Activated CD4-positive, alpha-beta T cell treated with anti-CD3 and anti-CD28 coated beads, Interleukin-2, amount 10 ng/mL, durations not matched to agents 24 days and 14 days (primary cell): ENCODE data around the gene XRCC5. TPM values are rescaled to one million over a fixed set of nuclear protein-coding genes. Genes with fewer than 3 reads are reported as not detected.
A peak's percentile ranks its signal among the peaks of the same experiment; 100 is the strongest.

ENCODE experiments used
- DNase-seq: peaks from one replicate; pipeline ENCODE4 v3.0.0; 2022
- H3K27ac Mint-ChIP-seq: one replicate; pipeline ENCODE4 v1.8.0; 2022; ENCODE audit warnings: mild to moderate bottlenecking, mixed read lengths
- H3K27me3 Mint-ChIP-seq: one replicate; pipeline ENCODE4 v1.8.0; 2022; ENCODE audit warnings: mixed read lengths
- H3K36me3 Mint-ChIP-seq: one replicate; pipeline ENCODE4 v1.8.0; 2022; ENCODE audit warnings: low read depth, mild to moderate bottlenecking, mixed read lengths
- H3K4me1 Mint-ChIP-seq: one replicate; pipeline ENCODE4 v1.8.0; 2021; ENCODE audit warnings: mixed read lengths
- H3K4me3 Mint-ChIP-seq: one replicate; pipeline ENCODE4 v1.8.0; 2022; ENCODE audit warnings: mild to moderate bottlenecking, moderate library complexity, mixed read lengths
- H3K9me3 Mint-ChIP-seq: one replicate; pipeline ENCODE4 v1.8.0; 2021; ENCODE audit warnings: mixed read lengths
- intact Hi-C: fragments of 100-400 bp; cut with micrococcal nuclease; formaldehyde crosslinking; loops from one replicate; pipeline ENCODE4 v1.15.1; 2023
- total RNA-seq: library from RNA; stranded (reverse); gene quantifications from 2 replicates; pipeline ENCODE4 v1.2.3, GENCODE V29; 2022

XRCC5 gene
- 476 and 510 TPM in 2 replicates for total RNA-seq

DNA sequence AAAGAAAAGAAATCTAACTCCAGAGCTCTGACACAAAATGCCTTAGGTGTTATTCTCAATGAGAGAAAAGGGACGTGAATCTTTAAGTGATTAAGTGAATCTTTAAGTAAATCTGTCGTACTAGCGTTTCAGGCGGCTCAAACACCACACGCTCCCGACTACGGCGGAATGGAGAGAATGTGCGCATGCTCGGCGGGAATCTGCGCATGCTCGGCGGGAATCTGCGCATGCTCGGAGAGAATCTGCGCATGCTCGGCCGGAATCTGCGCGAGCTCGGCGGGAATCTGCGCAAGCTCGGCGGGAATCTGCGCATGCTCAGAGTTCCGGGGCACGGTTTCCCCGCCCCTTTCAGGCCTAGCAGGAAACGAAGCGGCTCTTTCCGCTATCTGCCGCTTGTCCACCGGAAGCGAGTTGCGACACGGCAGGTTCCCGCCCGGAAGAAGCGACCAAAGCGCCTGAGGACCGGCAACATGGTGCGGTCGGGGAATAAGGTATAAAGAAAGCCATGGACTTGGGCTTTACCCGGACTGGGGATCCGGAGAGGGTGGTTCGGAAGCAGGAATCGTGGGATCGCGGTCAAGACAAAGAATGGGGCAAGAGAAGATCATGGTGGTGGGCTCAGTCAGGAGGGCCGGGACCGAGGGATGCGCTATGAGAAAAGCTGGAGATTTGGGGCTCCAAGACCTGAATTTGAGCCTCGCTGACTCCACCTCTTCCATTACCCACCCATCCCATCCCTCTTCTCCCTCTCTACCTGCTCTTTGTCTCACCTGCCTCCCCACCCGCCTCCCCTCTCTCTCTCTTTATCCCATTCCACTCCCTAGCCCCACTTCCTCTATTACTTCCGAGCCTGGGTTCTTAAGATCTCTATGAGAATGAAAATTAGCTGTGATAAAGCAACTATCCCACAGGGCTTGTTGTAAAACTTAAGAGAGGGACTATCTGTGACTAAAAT lies at the start of gene XRCC5:
Gene XRCC5, plus strand, starts transcription at position 382 of the 955 bp plus-strand sequence. Its CDS starts 89 bp downstream, at position 471.
- H3K4me3 Mint-ChIP-seq: peak within 1 kb of the TSS; percentile 100
- H3K9me3 Mint-ChIP-seq: no peaks in the 10 kb centered on the region
- intact Hi-C loops: loop anchor here (1.0 to 5.0 kb wide), 6 partner anchors 28 to 797 kb away; partner anchors contain the start of genes ATIC, PECR, RPL37A and SMARCAL1
- DNase-seq: peak; percentile 99
- peaks cover 4% of the 10 kb centered on the region for H3K27me3 Mint-ChIP-seq
- H3K4me1 Mint-ChIP-seq: peaks cover 47% of the 10 kb centered on the region
- H3K36me3 Mint-ChIP-seq: peaks cover 41% of the 10 kb centered on the region
- peak within 1 kb of the TSS; percentile 98 for H3K27ac Mint-ChIP-seq

GRCh38 chr2:216064014-216064630 lies 45.0 kb upstream of the XRCC5 start:
- intact Hi-C loops: loop anchor here (2.0 kb wide), 1 partner anchor 19 kb away; no protein-coding TSS in a partner anchor
- DNase-seq: no peak
- H3K27me3 Mint-ChIP-seq: no peaks in the 10 kb centered on the region
- H3K4me3 Mint-ChIP-seq: no peak overlapping the region
- peaks cover 8% of the 10 kb centered on the region for H3K4me1 Mint-ChIP-seq
- no peaks in the 10 kb centered on the region for H3K9me3 Mint-ChIP-seq
- peak overlapping the region; percentile 11 for H3K27ac Mint-ChIP-seq
- peaks cover 23% of the 10 kb centered on the region for H3K36me3 Mint-ChIP-seq

DNA sequence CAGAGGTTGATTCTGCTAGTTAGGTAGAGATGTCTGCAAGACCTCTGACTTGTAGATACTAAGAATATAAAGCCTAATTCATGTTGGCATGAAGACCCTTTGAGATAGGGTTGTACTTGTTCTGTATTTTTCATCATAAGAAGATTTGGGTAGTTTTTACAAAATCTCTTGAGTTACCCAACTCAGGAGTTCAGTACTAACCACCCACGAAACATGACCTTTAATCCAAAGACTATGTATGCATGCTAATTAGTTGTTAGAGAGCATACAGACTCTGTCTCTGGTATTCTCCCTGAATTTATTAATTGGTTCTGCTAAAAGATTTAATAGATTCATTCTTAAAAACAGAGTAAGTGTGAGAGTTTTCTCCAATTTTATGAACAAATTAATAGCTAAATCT lies 44.5 kb upstream of the XRCC5 start:
- DNase-seq: no peak
- Mint-ChIP-seq H3K27me3 (no peaks in the 10 kb centered on the region), H3K4me3 (no peak overlapping the region), H3K27ac (no peak overlapping the region), H3K9me3 (no peaks in the 10 kb centered on the region), H3K36me3 (peaks cover 21% of the 10 kb centered on the region), H3K4me1 (peaks cover 10% of the 10 kb centered on the region)
- intact Hi-C loops: loop anchor here (2.0 kb wide), 1 partner anchor 18 kb away; no protein-coding TSS in a partner anchor

GRCh38 chr2:216066230-216066629 lies 42.9 kb upstream of the XRCC5 start:
- Mint-ChIP-seq H3K27ac (no peak overlapping the region), H3K4me3 (no peak overlapping the region), H3K9me3 (no peaks in the 10 kb centered on the region), H3K27me3 (no peaks in the 10 kb centered on the region), H3K36me3 (peaks cover 23% of the 10 kb centered on the region), H3K4me1 (peaks cover 8% of the 10 kb centered on the region)
- no peak for DNase-seq
- intact Hi-C loops: no loop called here

GRCh38 chr2:216069028-216069427 lies 40.1 kb upstream of the XRCC5 start:
- Mint-ChIP-seq H3K27me3 (no peaks in the 10 kb centered on the region), H3K4me3 (no peak overlapping the region), H3K27ac (no peak overlapping the region), H3K9me3 (no peaks in the 10 kb centered on the region), H3K4me1 (peaks cover 14% of the 10 kb centered on the region), H3K36me3 (peaks cover 24% of the 10 kb centered on the region)
- intact Hi-C loops: loop anchor here (1.0 kb wide), 1 partner anchor 12 kb away; the partner anchor contains the start of genes PECR and TMEM169
- no peak for DNase-seq

GRCh38 chr2:216070195-216070594 lies 39.0 kb upstream of the XRCC5 start:
- intact Hi-C loops: loop anchor here (5.0 kb wide), 1 partner anchor 37 kb away; the partner anchor contains the start of gene XRCC5
- Mint-ChIP-seq H3K36me3 (peaks cover 21% of the 10 kb centered on the region), H3K4me3 (no peak overlapping the region), H3K27me3 (no peaks in the 10 kb centered on the region), H3K27ac (no peak overlapping the region), H3K9me3 (no peaks in the 10 kb centered on the region), H3K4me1 (peaks cover 22% of the 10 kb centered on the region)
- DNase-seq: no peak

DNA sequence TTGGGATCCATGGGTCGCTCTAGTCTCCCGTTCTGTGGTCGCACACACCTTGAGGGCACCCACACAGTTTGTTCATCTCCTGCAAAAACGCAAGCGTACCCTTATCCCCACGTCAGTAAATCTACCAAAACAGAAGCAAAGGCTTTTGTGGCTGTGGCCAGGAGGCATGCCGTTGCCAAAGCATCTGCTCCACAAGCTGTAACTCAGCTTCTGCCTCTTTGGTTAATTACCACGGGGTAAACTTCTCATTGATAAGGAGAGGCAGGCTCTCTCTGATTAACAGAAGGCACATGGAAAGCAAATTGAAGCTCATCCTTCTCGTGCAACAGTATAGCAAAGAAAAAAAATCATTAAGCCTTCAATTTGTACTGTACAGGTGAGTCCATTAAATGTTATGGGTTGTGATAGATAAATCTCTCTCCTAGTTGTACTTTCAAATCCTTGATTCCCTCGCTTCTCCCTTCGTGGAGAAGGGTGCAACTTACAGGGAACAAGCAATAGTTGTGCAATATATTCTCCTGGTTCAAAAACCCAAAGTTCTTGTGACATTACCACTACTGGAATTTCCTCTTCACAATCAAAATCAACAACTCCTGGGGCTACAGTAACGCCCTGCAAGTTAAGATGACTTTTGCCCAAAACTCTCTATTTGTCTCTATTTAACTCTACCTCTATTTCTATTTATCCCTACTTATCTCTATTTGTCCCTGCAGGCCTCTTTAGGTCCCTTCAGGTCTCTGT lies 37.9 kb upstream of the XRCC5 start:
- peaks cover 26% of the 10 kb centered on the region for H3K4me1 Mint-ChIP-seq
- peaks cover 17% of the 10 kb centered on the region for H3K36me3 Mint-ChIP-seq
- DNase-seq: no peak
- H3K4me3 Mint-ChIP-seq: no peak overlapping the region
- intact Hi-C loops: loop anchor here (5.0 kb wide), 1 partner anchor 36 kb away; the partner anchor contains the start of gene XRCC5
- H3K9me3 Mint-ChIP-seq: no peaks in the 10 kb centered on the region
- no peak overlapping the region for H3K27ac Mint-ChIP-seq
- no peaks in the 10 kb centered on the region for H3K27me3 Mint-ChIP-seq

DNA sequence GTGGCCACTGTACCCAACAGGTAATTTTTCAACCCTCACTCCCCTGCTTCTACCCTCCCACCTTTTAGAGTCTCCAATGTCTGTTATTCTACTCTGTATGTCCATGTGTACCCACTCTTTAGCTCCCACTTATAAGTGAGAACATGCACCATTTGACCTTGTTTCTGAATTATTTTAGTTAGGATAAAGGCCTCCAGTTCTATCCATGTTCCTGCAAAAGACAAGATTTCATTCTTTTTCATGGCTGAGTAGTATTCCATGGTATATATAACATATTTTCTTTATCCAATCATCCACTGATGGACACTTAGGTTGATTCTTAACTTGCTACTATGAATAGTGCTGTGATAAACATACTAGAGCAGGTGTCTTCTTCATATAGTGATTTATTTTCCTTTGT lies 36.7 kb upstream of the XRCC5 start:
- Mint-ChIP-seq H3K9me3 (no peaks in the 10 kb centered on the region), H3K4me3 (no peak overlapping the region), H3K27ac (no peak overlapping the region), H3K4me1 (peaks cover 26% of the 10 kb centered on the region), H3K36me3 (peaks cover 16% of the 10 kb centered on the region), H3K27me3 (no peaks in the 10 kb centered on the region)
- no peak for DNase-seq
- intact Hi-C loops: loop anchor here (5.0 kb wide), 1 partner anchor 35 kb away; the partner anchor contains the start of gene XRCC5

DNA sequence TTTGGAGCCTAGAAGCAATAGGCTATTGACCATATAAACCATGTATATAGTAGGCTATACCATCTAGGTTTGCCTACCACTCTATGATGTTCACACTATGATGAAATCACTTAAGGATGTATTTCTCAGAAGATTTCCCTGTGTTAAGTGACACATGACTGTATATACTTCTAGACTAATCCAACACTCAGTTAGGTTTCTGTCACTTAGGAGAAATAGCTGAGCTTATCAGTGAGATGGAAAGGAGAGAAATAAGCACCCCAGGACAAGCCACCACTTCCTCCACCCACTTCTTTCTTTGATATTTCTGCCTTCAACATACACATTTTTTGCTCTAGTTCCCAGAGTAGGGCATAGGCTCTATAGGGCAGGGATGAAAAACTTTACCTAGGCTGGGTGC lies 35.4 kb upstream of the XRCC5 start:
- intact Hi-C loops: loop anchor here (5.0 kb wide), 1 partner anchor 34 kb away; the partner anchor contains the start of gene XRCC5
- H3K27ac Mint-ChIP-seq: peak overlapping the region; percentile 66
- DNase-seq: no peak
- no peak overlapping the region for H3K4me3 Mint-ChIP-seq
- H3K36me3 Mint-ChIP-seq: peaks cover 19% of the 10 kb centered on the region
- H3K4me1 Mint-ChIP-seq: peaks cover 21% of the 10 kb centered on the region
- H3K27me3 Mint-ChIP-seq: no peaks in the 10 kb centered on the region
- no peaks in the 10 kb centered on the region for H3K9me3 Mint-ChIP-seq

GRCh38 chr2:216074380-216074779 lies 34.8 kb upstream of the XRCC5 start:
- Mint-ChIP-seq H3K27me3 (no peaks in the 10 kb centered on the region), H3K4me1 (peaks cover 18% of the 10 kb centered on the region), H3K27ac (no peak overlapping the region), H3K9me3 (no peaks in the 10 kb centered on the region), H3K36me3 (peaks cover 16% of the 10 kb centered on the region), H3K4me3 (no peak overlapping the region)
- intact Hi-C loops: loop anchor here (5.0 kb wide), 1 partner anchor 33 kb away; the partner anchor contains the start of gene XRCC5
- no peak for DNase-seq

GRCh38 chr2:216074794-216075193 lies 34.4 kb upstream of the XRCC5 start:
- Mint-ChIP-seq H3K4me1 (peaks cover 18% of the 10 kb centered on the region), H3K4me3 (no peak overlapping the region), H3K36me3 (peaks cover 16% of the 10 kb centered on the region), H3K27me3 (no peaks in the 10 kb centered on the region), H3K9me3 (no peaks in the 10 kb centered on the region), H3K27ac (no peak overlapping the region)
- intact Hi-C loops: loop anchor here (5.0 kb wide), 1 partner anchor 33 kb away; the partner anchor contains the start of gene XRCC5
- no peak for DNase-seq

DNA sequence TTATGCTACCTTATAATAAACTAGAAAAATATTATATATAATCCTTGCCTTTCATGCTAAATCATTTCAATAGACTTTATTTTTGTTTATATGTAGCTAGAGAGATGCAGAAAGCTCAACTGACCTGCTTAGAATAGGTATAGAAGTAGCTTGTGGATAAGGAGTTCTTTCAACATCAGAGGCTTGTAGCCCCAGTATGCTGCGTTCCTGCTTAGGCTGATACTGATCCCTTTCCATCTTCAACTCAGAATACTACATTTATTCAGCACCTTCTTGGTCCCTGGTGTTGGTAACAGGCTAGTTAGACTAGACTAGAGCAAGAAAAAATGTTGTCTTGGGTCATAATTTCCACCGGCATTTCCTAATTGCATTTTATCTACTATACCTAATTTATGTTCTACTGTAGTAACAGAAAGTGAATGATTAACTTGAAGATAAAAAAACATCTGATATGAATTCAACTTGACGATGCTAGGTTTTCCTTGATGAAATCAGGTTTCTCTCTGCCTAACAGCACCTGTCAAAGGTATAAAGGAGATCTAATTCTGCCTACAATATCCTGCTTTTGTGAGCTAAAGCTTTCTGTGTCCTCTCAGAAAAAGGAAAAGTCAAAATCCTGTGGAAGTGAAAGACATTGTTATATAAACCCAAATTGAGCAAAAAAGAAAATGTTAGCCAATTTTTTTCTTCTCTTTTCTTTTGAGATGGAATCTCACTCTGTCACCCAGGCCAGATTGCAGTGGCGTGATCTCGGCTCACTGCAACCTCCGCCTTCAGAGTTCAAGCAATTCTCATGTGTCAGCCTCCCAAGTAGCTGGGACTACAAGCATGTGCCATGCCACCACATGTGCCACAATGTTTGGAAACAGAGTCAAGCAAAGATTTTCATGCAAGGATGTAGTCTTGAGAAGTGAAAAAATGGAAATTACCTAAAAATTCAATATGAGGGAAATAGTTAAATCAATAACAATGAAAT lies 33.4 kb upstream of the XRCC5 start:
- Mint-ChIP-seq H3K27me3 (no peaks in the 10 kb centered on the region), H3K4me3 (no peak overlapping the region), H3K36me3 (peaks cover 17% of the 10 kb centered on the region), H3K4me1 (peaks cover 24% of the 10 kb centered on the region), H3K27ac (peak overlapping the region; percentile 18), H3K9me3 (no peaks in the 10 kb centered on the region)
- intact Hi-C loops: no loop called here
- DNase-seq: no peak
